Neural cell (in vitro differentiated cells): ENCODE measurements around the gene NES. TPM values are rescaled to one million over a fixed set of nuclear protein-coding genes. Genes with fewer than 3 reads are reported as not detected.

Source experiments
- H2AFZ ChIP-seq: fragments of 200-600, 300-800 bp; sonication (generic), shearing (Covaris generic); 2 replicates; pipeline ENCODE4 v1.6.0; 2014; ENCODE audit warnings: low read depth, mild to moderate bottlenecking, antibody characterized with exemption, low read length, moderate library complexity
- H3F3A ChIP-seq: fragments of 200-600 bp; shearing (Covaris generic); 2 replicates; pipeline ENCODE4 v1.6.1; 2016; ENCODE audit warnings: mild to moderate bottlenecking, moderate library complexity, mixed read lengths, antibody characterized with exemption, low read length; ENCODE audit not compliant: insufficient read depth, poor library complexity, severe bottlenecking
- H3K27ac ChIP-seq: fragments of 200-600, 300-800 bp; sonication (generic), shearing (Covaris generic); 2 replicates; pipeline ENCODE4 v1.5.1; 2014; ENCODE audit warnings: mild to moderate bottlenecking, low read length, moderate library complexity
- H3K27me3 ChIP-seq: fragments of 300-800, 200-600 bp; sonication (generic), shearing (Covaris generic); 2 replicates; pipeline ENCODE4 v1.6.0; 2014; ENCODE audit warnings: mild to moderate bottlenecking, low read depth, low read length, moderate library complexity; ENCODE audit not compliant: insufficient read depth
- H3K36me3 ChIP-seq: fragments of 300-800, 200-600 bp; sonication (generic), shearing (Covaris generic); 2 replicates; pipeline ENCODE4 v1.5.1; 2014; ENCODE audit warnings: mild to moderate bottlenecking, antibody characterized with exemption, low read length, moderate library complexity; ENCODE audit not compliant: insufficient read depth
- H3K4me2 ChIP-seq: fragments of 300-800, 200-600 bp; sonication (generic), shearing (Covaris generic); 2 replicates; pipeline ENCODE4 v1.6.0; 2014; ENCODE audit warnings: mild to moderate bottlenecking, low read length
- H3K4me3 ChIP-seq: fragments of 300-800, 200-600 bp; sonication (generic), shearing (Covaris generic); 2 replicates; pipeline ENCODE4 v1.5.1; 2014; ENCODE audit warnings: mild to moderate bottlenecking, low read length, moderate library complexity
- H3K79me2 ChIP-seq: fragments of 200-600 bp; shearing (Covaris generic); replicated peaks from 2 replicates; pipeline ENCODE4 v1.6.0; 2014; ENCODE audit warnings: mild to moderate bottlenecking, low read length, moderate library complexity; ENCODE audit not compliant: insufficient read depth
- H3K9ac ChIP-seq: fragments of 300-800, 200-600 bp; sonication (generic), shearing (Covaris generic); 2 replicates; pipeline ENCODE4 v1.6.1; 2016; ENCODE audit warnings: mild to moderate bottlenecking, low read length, mixed read lengths
- H3K9me2 ChIP-seq: fragments of 200-600 bp; shearing (Covaris generic); 2 replicates; pipeline ENCODE4 v1.6.1; 2016; ENCODE audit warnings: mild to moderate bottlenecking, low read length, mixed read lengths; ENCODE audit not compliant: insufficient read depth
- H3K9me3 ChIP-seq: fragments of 200-600, 300-800 bp; sonication (generic), shearing (Covaris generic); 2 replicates; pipeline ENCODE4 v1.6.1; 2016; ENCODE audit warnings: mild to moderate bottlenecking, mixed run types, low read length, moderate library complexity, mixed read lengths
- H4K20me1 ChIP-seq: fragments of 200-600 bp; shearing (Covaris generic); 2 replicates; pipeline ENCODE4 v1.6.1; 2016; ENCODE audit warnings: mild to moderate bottlenecking, mixed run types; ENCODE audit not compliant: insufficient read depth
- EP300 ChIP-seq: fragments of 450-650 bp; conservative IDR thresholded peaks from 2 replicates; pipeline ENCODE4 v1.6.1; 2014; ENCODE audit warnings: antibody characterized with exemption, mild to moderate bottlenecking, moderate library complexity; ENCODE audit not compliant: poor library complexity, severe bottlenecking
- EZH2 ChIP-seq: fragments of 200-600, 300-800 bp; shearing (Covaris generic), sonication (generic); IDR thresholded peaks from 2 replicates; pipeline ENCODE4 v1.6.1; 2014; ENCODE audit warnings: antibody characterized with exemption, low read length, borderline replicate concordance, mild to moderate bottlenecking; ENCODE audit not compliant: insufficient read depth, poor library complexity, severe bottlenecking
- MXI1 ChIP-seq: fragments of 450-650 bp; conservative IDR thresholded peaks from 2 replicates; pipeline ENCODE4 v1.6.1; 2014; ENCODE audit warnings: antibody characterized with exemption, mild to moderate bottlenecking; ENCODE audit not compliant: poor library complexity, severe bottlenecking
- POLR2AphosphoS5 ChIP-seq: IDR thresholded peaks from 2 replicates; pipeline ENCODE4 v1.6.1; 2012
- RAD21 ChIP-seq: fragments of 450-650 bp; conservative IDR thresholded peaks from 2 replicates; pipeline ENCODE4 v1.6.1; 2014; ENCODE audit warnings: antibody characterized with exemption, mild to moderate bottlenecking, moderate library complexity
- REST ChIP-seq: IDR thresholded peaks from 2 replicates; pipeline ENCODE4 v1.6.1; 2012; ENCODE audit warnings: borderline replicate concordance
- SMC3 ChIP-seq: fragments of 450-650 bp; conservative IDR thresholded peaks from 2 replicates; pipeline ENCODE4 v1.6.1; 2014; ENCODE audit warnings: antibody characterized with exemption, mild to moderate bottlenecking, moderate library complexity; ENCODE audit not compliant: poor library complexity
- TAF1 ChIP-seq: IDR thresholded peaks from 2 replicates; pipeline ENCODE4 v1.6.1; 2012; ENCODE audit warnings: low read depth
- polyA plus RNA-seq: library from polyadenylated mRNA; depleted of rRNA; stranded (reverse); fragments of >200 nt; gene quantifications from 2 replicates; pipeline ENCODE4 v1.2.3, GENCODE V29; 2014
- TF ChIP-seq, protein P1 (sequence below): fragments of 450-650 bp; IDR thresholded peaks from 2 replicates; pipeline ENCODE4 v1.5.1; 2014; ENCODE audit warnings: antibody characterized with exemption, mild to moderate bottlenecking, moderate library complexity; ENCODE audit not compliant: poor library complexity, severe bottlenecking

The NES gene
- polyA plus RNA-seq, 1 donor from 2014 or later: 9.9 TPM

DNA sequence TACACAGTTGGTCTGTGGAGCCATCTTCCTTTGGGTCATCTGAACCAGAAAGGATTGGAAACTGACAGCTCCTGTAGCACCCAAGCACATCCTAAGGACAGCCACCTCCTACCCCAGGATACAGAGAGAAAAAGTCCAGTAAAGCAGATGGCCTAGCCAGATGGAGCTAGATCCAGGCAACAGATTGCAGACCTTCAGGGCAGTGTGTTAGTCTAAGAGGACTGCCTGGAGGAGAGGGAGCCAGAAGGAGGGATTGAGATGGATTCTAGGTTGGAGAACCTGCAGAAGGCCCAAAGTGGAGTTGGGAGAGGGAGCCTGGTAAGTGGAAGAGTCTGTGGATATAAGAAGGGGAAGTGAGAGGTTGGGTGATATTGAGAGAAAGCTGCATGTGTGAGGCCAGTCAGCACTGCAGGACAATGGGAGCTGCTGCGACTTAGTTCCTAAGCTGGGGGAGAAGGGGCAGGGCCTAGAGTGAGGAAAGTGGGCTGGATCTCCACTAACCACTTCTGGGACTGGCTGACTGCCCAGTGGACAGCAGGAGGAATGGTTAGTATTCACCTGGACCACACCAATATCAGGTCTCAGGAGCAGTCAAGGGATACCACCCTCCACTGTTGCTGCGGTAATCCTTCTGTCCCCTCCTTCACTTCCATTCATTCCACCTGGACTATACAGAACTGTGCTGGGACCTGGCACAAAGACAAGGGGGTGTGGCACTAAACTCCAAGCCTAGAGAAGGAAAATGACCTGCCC is 21.9 kb downstream of the NES start:
- no peaks in the 10 kb centered on the region for H3K9me2 ChIP-seq
- H3K9ac ChIP-seq: no peak overlapping the region
- H3K9me3 ChIP-seq: no peaks in the 10 kb centered on the region
- TF ChIP-seq MXI1: no peak
- TF ChIP-seq SMC3: no peak
- TF ChIP-seq EP300: no peak
- TF ChIP-seq, protein P1, sequence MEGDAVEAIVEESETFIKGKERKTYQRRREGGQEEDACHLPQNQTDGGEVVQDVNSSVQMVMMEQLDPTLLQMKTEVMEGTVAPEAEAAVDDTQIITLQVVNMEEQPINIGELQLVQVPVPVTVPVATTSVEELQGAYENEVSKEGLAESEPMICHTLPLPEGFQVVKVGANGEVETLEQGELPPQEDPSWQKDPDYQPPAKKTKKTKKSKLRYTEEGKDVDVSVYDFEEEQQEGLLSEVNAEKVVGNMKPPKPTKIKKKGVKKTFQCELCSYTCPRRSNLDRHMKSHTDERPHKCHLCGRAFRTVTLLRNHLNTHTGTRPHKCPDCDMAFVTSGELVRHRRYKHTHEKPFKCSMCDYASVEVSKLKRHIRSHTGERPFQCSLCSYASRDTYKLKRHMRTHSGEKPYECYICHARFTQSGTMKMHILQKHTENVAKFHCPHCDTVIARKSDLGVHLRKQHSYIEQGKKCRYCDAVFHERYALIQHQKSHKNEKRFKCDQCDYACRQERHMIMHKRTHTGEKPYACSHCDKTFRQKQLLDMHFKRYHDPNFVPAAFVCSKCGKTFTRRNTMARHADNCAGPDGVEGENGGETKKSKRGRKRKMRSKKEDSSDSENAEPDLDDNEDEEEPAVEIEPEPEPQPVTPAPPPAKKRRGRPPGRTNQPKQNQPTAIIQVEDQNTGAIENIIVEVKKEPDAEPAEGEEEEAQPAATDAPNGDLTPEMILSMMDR: no peak
- no peak for TF ChIP-seq POLR2AphosphoS5
- no peak overlapping the region for H3K4me2 ChIP-seq
- no peaks in the 10 kb centered on the region for H3K79me2 ChIP-seq
- peaks cover 60% of the 10 kb centered on the region for H3K27me3 ChIP-seq
- no peaks in the 10 kb centered on the region for H3K36me3 ChIP-seq
- no peak overlapping the region for H3K27ac ChIP-seq
- no peak overlapping the region for H3K4me3 ChIP-seq
- H4K20me1 ChIP-seq: no peaks in the 10 kb centered on the region
- H3F3A ChIP-seq: no peaks in the 10 kb centered on the region
- no peak overlapping the region for H2AFZ ChIP-seq

GRCh38 chr1:156654700-156655099 is 22.5 kb downstream of the NES start:
- no peak overlapping the region for H3K4me3 ChIP-seq
- TF ChIP-seq EP300 (no peak), SMC3 (no peak), POLR2AphosphoS5 (no peak), EZH2 (no peak), REST (no peak), MXI1 (no peak), RAD21 (no peak), TAF1 (no peak)
- TF ChIP-seq, protein P1: no peak
- no peak overlapping the region for H3K9ac ChIP-seq
- peaks cover 64% of the 10 kb centered on the region for H3K27me3 ChIP-seq
- H3K79me2 ChIP-seq: no peaks in the 10 kb centered on the region
- no peak overlapping the region for H2AFZ ChIP-seq
- H3K9me2 ChIP-seq: no peaks in the 10 kb centered on the region
- no peak overlapping the region for H3K27ac ChIP-seq
- no peaks in the 10 kb centered on the region for H3K36me3 ChIP-seq
- H3F3A ChIP-seq: no peaks in the 10 kb centered on the region
- no peaks in the 10 kb centered on the region for H3K9me3 ChIP-seq
- H4K20me1 ChIP-seq: no peaks in the 10 kb centered on the region
- no peak overlapping the region for H3K4me2 ChIP-seq
